Activated effector memory CD4-positive, alpha-beta T cell treated with Interleukin-2 at 50 U/mL for 16 hours (primary cell): ENCODE results near the gene KDM3B.

Experiments used
- DNase-seq: peaks from one replicate; pipeline ENCODE4 v3.0.0-alpha.2; 2020

Gene KDM3B

DNA sequence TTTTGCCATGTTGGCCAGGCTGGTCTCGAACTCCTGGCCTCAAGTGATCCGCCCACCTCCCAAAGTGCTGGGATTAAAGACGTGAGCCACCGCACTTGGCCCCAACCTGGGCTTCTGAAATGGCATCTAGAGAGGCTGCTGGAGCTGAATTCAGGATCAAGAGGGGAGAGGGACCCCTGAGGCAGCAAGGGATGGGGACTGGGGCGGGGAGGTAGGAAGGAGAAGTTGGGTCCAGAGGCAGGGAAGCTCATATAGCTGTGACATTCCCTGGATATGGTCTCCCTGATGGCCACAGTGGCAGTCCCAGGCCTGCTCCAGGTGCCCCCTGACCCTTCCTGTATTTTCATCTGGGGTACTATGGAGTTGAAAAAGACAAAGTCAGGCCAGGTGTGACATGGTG, 98.5 kb downstream of the KDM3B start:
- no peak for DNase-seq

DNA sequence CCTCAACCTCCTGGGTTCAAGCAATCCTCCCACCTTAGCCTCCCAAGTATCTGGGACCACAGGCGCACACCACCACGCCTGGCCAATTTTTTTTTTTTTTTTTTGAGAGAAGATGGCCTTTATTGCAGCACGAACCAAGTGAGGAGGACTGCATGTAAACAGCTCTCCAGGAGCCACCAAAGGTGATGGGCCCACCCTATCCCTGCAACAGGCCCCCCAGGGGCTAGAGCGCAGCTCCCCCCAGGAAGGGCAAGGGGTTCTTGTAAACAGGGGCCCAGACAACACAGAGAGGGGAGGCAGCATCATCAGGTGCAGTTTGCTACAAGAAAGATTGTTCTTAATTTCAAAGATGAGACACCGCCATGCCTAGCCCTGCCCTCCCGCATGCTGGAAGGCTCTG, 100.2 kb downstream of the KDM3B start:
- no peak for DNase-seq

DNA sequence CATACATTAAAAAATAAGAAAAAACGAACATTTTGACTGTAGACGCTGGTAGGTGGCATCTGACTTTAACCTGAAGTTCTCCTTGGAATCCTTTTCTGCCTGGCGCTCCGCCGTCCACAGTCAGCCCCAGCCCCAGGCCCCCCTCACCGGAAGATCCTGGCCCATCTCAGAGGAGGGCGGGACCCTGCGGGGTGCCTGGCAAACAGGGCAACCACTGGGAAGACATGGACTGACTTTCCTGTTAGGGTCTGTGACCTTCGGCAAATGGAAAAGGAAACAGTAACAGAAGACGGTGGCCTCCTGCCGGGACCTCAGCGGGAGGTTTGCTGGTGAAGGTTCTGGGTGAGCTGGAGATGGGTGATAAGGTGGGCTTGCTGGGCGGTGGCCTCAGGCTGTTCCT, 101.1 kb downstream of the KDM3B start:
- no peak for DNase-seq

DNA sequence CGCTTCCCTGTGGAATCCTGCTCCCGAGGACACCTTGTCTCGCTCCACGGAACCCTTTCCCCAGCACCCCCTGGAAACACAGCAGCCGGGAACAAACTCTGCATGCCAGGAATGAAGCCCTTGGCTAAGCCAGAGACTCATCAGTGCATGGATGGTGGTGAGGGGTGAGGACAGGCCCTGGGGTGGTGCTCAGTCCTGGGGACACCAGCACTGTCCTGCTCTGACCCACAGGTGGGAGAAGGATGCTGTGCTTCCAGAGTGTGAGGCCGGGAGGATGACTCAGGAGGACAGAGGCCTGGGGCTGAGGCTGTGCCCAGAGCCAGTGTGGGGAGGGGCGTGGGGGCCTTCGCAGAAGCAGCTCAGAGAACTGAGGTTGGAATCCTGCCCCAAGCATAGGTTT, 101.6 kb downstream of the KDM3B start:
- DNase-seq: no peak

DNA sequence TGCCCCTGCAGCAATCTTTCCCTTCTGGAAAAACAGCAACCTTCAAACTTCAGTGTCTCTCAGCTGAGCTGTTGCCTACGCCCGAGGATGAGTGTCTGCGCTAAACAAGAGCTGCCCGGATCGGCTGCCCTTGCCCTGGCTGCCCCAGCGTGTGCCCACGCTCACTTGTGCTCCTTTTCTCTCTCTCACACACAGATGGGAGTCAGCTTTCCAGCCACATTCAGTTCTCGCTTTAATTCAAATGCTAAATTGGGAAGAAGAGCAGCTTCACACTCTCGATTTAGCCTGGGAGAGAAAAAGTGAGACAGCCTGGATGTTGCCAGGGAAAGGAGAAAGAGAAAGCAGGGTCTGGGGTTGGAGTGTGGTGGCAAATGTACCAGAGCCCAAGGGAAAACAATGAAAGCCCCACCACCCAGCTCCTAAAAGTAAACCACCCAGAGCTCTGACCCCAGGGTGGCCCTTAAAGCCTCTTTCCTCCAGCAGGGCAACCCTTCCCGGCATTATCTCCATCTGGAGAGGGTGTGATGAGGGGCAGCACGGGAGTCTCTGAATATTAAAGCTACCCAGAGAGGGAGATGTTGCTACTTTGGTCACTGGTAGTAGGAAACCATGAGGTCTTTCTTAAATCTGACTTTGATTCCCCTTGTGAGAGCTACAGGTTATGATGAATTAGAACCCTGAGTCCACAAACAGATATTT, 102.9 kb downstream of the KDM3B start:
- no peak for DNase-seq

DNA sequence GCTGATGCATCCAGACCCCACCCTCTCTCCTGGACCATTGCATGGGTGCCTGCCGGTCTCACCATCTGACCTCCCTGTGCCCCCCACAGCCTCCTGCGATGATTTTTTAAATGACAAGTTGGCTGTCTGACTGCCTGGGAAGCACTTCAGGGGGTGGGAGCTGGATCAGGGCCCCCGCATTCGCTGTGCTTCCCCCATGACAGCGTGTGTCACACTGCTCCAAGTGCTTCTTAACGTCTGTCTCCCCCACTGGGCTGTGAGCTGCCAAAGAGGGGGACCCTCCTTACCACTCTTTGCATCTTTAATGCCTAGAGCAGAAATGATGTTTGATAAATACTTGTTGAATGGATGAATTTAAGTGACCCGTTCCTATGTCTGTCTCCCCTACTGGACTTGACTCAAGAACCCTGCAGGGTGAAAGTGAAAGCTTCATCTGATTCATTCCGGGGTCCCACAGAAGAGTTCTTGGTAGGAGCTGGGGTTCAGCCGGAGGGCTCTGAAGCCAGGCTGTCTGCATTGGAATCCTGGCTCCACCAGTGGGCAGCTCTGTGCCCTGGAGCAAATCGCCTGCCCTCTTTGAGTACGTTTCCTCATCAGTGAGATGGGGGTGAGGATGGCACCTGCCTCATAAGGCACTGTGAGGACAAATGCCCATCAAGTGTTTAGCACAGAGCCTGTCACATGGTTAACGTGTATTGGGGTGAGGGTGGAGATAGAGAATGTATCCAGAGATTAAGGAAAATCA, 105.2 kb downstream of the KDM3B start:
- DNase-seq: no peak

DNA sequence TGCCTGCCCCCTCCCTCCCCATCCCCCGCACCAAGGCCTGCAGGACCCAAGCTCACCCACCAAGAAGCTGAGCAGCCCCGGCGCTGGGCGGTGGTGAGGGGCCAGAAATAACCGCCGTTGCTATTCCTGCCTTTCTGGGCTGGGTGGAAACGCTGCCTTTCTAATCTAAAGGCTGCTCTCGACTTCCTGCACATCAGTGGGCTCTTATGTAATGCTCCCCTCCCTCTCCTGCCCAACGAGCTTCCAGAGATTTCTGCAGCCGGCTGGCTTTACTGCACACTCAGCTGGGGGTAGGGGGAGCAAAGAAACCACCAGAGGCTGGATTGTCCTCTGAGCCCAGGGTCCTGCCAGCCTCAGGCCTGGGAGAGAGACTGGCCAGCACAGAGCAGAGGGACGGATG, 105.9 kb downstream of the KDM3B start:
- DNase-seq: no peak

DNA sequence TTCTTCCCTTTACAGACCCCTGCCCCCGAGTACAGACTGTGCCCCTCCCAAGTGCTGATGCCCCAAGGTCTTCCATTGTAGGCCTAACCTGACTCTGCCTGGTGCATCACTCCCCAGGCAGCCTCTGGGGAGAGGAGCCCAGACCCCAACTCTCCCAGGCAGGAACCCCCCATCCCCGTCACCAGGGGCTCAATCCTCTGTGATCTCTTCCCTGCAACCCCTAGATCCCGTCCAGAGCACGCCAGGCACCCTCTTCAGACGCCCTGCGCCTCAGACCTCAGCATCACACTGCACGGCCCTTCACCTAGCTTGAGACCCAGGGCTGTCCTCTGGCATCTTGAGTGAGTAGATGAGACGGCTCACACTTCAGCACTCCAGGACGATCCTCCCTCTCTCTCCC, 106.4 kb downstream of the KDM3B start:
- no peak for DNase-seq

DNA sequence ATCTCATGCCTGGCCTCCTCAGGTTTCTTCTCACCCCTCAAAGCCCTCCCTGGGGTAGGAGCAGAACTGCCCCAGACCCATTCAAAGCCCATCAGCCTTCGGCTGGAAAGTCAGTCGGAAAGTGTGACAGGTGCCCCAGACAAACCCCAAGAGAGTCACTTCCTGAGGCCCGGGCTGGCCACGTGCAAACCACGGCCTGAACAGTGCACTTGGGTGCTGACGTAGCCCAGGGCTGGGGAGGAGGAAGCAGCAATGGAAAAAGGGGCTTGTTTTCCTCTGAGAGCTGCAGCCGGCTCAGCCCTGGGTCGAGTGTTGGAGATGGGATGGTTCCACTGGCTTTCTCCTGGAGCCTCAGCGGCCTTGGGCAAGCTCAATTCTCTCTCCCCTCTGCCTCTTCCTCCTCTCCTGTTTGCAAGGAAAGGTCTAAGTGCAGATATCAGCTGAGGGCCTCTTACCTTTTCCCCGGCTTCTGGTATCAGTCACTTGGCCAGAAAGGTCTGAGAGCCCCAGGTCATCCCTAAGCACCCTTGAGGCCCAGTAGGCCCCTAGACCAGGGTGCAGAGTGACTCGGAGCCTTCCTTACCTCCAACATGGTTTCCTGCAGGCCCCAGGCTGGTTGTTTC, 106.9 kb downstream of the KDM3B start:
- DNase-seq: peak; percentile 54

DNA sequence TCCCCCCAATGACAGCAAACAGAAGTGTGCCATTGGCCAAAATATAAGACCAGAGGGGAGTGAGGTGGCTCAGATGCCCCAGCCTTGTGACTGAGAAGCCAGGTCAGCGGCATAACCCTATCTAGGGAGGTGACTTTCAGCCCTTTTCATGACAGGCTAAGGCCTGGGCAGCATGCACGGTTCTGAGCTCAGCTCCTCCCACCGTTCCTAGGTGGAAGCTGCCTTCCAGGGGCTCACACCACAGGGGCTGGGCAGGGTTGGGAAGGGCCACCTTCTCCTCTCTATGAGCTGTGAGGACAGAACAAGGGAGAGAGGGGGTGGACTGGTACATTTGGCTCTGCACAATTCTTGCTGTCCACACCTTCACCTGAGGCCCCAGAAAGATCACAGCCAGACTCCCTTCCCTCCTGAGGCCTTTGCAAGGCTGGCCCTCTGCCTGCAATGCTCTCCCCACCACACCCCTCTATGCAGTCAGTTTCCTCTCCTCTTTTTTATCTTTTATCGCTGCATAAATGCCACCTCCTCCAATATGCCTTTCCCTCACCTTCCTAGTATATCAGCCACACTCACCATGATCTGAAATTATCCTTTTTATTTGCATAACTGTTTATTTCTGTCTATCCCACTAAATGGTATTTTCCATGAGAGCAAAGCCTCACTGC, 107.7 kb downstream of the KDM3B start:
- no peak for DNase-seq

DNA sequence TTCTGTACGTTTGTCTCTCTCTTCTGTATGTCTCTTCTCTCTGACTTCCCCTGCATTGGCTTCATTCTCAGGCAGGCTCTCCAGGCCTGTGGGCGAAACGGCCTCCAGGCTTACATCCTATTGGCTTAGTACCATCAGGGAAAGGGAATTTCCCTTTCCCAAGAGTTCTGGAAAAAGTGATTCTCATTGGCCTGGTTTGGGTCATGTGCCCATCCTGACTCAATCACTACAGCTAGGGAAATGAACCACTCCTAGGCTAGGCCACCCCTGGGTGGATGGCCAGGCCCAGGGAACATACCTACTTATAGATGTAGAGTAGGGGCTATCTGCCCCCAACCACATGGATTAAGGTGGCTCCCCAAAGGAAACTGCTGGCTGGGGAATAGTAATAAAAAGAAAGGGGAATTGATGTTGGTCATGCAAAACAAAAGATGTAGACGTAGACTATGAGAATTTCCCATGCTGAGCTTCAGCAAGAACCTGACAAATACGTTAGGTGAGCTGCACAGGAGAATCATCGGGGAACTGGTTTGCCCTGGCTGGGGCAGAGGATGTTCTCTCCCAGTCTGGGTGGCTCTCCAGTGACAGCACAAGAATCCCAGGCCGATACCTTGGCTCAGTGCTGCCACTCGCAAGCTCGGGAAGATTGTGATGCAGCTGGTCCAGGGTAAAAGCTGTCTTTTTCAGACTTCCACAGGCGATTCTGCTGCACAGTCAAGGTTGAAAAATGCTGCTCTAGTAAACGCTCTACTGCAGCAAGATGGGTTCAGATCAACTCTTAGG, 109.0 kb downstream of the KDM3B start:
- no peak for DNase-seq

DNA sequence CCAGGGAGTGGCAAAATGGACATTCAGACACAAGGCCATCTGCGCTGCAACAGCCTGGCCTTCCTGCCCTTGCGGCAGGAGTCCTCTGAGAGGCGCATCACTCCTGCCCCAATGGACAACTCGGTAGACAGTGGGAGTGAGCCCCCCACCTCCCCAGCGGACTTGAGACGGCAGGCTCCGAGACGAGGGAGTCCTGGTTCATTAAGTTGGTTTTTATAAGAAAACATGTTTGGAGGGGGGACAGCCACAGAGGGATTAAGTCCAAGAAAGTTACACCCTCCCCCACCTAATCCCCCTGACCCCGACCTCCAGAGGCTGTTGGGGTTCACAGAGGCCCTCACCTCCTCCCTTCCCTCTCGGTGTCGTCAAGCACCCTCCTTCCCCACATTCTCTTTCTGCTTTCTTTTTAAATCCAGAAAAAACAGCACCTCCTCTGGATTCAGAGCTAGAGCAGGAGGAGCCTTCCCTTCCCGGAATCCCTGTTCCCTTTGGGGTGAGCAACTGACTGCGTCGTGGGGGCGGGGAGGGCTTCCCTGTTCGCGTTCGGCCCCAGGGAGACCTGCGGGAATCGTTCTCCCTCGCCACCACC, 111.0 kb downstream of the KDM3B start:
- DNase-seq: no peak

DNA sequence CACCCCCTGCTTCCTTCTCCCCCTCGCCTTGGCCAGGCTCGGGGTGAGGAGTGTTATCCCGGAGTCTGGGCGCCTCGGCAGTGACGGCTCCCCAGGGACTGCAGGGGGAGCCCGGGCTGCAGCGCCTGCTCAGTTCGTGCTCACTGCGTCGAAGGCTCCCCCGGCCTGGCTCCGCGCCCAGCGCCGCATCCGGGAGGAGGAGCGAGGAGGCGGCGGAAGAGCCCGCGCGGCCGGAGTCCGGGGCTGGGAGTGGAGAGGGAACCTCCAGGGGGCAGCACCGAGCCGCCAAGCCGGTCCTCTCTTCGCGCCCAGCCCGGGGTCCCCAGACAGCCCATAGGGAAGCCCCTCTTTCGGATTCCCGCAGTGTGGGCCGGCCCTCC, 111.5 kb downstream of the KDM3B start:
- DNase-seq: peak; percentile 90

DNA sequence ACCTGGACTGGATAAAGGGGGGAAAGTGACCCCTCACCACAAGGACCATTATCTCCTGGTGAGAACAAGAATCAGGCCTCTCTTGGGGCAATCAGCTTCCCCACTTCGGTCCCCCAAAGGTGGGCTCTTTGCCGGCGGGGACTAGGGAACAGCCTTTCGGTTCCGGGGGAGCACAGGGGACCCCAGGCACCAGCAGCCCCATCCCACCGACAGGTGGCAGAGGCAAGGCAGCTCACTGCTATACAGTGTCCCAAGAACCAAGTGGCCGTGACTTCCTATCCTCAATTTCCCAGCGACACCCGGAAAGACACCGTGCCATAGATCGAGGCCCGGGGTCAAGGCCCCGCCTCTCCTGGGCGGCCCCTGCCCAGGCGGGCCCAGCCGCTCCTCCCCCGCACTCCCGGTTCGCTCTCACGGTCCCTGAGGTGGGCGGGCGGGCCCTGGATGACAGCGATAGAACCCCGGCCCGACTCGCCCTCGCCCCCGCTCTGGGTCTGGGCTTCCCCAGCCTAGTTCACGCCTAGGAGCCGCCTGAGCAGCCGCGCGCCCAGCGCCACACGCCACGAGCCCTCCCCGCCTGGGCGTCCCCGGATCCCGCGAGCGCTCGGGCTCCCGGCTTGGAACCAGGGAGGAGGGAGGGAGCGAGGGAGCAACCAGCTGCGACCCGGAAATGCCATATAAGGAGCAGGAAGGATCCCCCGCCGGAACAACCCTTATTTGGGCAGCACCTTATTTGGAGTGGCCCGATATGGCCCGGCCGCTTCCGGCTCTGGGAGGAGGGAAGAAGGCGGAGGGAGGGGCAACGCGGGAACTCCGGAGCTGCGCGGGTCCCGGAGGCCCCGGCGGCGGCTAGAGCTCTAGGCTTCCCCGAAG, 112.1 kb downstream of the KDM3B start:
- DNase-seq: peak; percentile 94

DNA sequence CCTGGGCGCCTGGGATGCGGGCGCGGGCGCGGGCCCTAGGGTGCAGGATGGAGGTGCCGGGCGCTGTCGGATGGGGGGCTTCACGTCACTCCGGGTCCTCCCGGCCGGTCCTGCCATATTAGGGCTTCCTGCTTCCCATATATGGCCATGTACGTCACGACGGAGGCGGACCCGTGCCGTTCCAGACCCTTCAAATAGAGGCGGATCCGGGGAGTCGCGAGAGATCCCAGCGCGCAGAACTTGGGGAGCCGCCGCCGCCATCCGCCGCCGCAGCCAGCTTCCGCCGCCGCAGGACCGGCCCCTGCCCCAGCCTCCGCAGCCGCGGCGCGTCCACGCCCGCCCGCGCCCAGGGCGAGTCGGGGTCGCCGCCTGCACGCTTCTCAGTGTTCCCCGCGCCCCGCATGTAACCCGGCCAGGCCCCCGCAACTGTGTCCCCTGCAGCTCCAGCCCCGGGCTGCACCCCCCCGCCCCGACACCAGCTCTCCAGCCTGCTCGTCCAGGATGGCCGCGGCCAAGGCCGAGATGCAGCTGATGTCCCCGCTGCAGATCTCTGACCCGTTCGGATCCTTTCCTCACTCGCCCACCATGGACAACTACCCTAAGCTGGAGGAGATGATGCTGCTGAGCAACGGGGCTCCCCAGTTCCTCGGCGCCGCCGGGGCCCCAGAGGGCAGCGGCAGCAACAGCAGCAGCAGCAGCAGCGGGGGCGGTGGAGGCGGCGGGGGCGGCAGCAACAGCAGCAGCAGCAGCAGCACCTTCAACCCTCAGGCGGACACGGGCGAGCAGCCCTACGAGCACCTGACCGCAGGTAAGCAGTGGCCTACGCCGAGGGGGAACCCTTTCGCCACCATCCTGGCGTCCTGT, 113.0 kb downstream of the KDM3B start, which contains the start of gene EGR1:
TSS of gene EGR1 (plus strand) at position 219 of the 864 bp plus-strand sequence. CDS start at position 502, 283 bp downstream.
- peak; percentile 90 for DNase-seq

DNA sequence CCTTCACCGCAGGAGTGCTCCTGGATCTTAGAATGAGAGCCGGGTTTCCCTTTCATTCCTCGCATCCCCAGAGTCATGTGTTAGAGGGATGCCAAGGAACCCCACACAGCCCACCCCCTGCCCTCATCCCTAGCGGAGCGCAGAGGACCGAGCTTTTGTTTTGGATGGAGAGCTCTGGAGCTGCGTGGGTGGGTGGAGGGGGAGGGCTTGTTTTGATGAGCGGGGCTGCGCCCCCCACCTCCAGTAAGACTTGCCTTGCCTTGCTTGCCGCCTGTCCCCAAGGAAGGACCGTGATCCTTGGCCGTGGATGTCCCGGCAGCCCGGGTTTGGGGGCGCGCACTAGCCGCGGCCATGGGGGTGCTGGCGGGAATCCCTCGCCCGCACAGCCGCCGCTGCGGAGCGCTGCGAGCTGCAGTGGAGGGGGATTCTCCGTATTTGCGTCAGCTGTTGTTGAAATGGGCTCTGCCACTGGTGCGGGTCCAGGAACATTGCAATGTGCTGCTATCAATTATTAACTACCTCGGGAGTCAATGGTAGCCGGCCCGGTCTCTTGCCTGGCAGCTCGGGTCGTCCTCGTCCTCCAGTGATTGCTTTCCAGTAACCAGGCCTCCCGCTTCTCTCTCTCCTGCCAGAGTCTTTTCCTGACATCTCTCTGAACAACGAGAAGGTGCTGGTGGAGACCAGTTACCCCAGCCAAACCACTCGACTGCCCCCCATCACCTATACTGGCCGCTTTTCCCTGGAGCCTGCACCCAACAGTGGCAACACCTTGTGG, 113.8 kb downstream of the KDM3B start:
- DNase-seq: no peak

DNA sequence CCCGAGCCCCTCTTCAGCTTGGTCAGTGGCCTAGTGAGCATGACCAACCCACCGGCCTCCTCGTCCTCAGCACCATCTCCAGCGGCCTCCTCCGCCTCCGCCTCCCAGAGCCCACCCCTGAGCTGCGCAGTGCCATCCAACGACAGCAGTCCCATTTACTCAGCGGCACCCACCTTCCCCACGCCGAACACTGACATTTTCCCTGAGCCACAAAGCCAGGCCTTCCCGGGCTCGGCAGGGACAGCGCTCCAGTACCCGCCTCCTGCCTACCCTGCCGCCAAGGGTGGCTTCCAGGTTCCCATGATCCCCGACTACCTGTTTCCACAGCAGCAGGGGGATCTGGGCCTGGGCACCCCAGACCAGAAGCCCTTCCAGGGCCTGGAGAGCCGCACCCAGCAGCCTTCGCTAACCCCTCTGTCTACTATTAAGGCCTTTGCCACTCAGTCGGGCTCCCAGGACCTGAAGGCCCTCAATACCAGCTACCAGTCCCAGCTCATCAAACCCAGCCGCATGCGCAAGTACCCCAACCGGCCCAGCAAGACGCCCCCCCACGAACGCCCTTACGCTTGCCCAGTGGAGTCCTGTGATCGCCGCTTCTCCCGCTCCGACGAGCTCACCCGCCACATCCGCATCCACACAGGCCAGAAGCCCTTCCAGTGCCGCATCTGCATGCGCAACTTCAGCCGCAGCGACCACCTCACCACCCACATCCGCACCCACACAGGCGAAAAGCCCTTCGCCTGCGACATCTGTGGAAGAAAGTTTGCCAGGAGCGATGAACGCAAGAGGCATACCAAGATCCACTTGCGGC, 114.6 kb downstream of the KDM3B start:
- no peak for DNase-seq

DNA sequence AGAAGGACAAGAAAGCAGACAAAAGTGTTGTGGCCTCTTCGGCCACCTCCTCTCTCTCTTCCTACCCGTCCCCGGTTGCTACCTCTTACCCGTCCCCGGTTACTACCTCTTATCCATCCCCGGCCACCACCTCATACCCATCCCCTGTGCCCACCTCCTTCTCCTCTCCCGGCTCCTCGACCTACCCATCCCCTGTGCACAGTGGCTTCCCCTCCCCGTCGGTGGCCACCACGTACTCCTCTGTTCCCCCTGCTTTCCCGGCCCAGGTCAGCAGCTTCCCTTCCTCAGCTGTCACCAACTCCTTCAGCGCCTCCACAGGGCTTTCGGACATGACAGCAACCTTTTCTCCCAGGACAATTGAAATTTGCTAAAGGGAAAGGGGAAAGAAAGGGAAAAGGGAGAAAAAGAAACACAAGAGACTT, 115.2 kb downstream of the KDM3B start:
- no peak for DNase-seq
